Midbrain (tissue), 1 donor: ENCODE results near the gene CLIP3.
"Not testable (repeated sequence)": the region's sequence is repeated elsewhere in the genome, so short reads cannot be mapped to it uniquely, and the experiment has no call there.

Source experiments
- DNase-seq: peaks from one replicate; lab custom pipeline; 2025; lab: John Stamatoyannopoulos, UW

CLIP3 gene

GRCh38 chr19:36006955-36007354 lies 25.7 kb downstream of the CLIP3 start:
- DNase-seq = no peak

GRCh38 chr19:36003284-36003683 lies 29.4 kb downstream of the CLIP3 start:
- no peak for DNase-seq

- no peak for DNase-seq
Observed at GRCh38 chr19:36001605-36002004, 31.1 kb downstream of the CLIP3 start.

- DNase-seq = no peak
Observed at GRCh38 chr19:35996777-35997176, 35.9 kb downstream of the CLIP3 start.

- peak; percentile 96 for DNase-seq
Observed at GRCh38 chr19:35995048-35995993, 37.4 kb downstream of the CLIP3 start, which contains the start of gene SDHAF1. Gene SDHAF1 (plus strand): TSS chr19:35995188. CDS start chr19:35995275, 87 bp downstream.

DNA sequence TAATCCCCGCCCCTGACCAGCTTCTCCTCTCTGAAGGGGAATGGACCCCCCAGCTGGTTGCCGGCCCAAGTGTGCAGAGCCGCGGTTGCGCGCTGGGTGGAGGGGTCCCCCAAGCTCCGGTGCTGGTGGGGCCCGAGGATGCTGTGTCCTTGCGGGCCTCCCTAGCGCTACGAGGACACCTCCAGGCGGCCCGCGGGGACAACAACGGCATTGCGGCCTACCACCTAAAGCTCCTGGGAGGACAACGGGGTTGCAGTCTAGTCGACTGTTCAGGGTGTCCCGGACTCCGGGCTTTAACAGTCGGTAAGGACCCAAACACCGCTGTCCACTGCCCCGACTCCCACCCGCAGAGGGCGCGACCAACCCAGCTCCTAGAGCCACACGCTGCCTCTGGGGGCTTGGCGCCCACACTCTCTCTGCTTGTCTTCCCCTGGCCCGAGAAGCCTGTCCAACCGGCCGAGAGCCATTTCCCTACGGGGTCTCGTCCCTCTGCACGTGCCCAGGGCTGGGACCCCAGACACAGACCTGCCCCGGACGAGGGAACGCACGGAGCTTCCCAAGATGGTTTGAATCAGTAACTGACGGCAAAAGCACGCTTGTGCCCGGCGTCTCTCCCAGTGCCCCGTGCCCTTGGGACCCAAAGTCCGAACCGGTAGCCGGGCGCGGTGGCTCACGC lies 38.6 kb downstream of the CLIP3 start:
- DNase-seq = no peak

- DNase-seq = no peak
Observed at GRCh38 chr19:35992907-35993765, 39.5 kb downstream of the CLIP3 start.

- no peak for DNase-seq
Observed at GRCh38 chr19:35991731-35992450, 40.8 kb downstream of the CLIP3 start.

GRCh38 chr19:35990771-35991730 lies 41.6 kb downstream of the CLIP3 start:
- DNase-seq = no peak

- no peak for DNase-seq
Observed at GRCh38 chr19:35990156-35990555, 42.5 kb downstream of the CLIP3 start.

- DNase-seq = no peak
Observed at GRCh38 chr19:35988824-35989223, 43.8 kb downstream of the CLIP3 start.

GRCh38 chr19:35987571-35987896 lies 45.1 kb downstream of the CLIP3 start:
- DNase-seq = no peak

GRCh38 chr19:35986664-35987570 lies 45.8 kb downstream of the CLIP3 start:
- no peak for DNase-seq

- no peak for DNase-seq
Observed at GRCh38 chr19:35986111-35986510, 46.6 kb downstream of the CLIP3 start.

DNA sequence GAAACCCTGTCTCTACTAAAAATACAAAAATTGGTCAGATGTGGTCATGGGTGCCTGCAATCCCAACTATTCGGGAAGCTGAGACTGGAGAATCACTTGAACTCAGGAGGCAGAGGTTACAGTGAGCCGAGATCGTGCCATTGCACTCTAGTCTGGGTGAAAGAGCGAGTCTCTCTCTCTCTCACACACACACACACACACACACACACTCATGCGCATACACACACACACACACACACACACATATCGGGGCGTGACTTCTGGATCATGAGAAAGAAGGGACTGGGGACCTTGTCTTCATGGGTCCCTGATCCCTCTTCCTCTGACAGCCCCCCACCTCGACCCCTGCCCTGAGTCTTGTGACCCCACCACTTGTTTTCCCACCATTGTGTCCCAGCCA lies 49.5 kb downstream of the CLIP3 start:
- no peak for DNase-seq

GRCh38 chr19:35980997-35981396 lies 51.7 kb downstream of the CLIP3 start:
- not testable (repeated sequence) for DNase-seq

DNA sequence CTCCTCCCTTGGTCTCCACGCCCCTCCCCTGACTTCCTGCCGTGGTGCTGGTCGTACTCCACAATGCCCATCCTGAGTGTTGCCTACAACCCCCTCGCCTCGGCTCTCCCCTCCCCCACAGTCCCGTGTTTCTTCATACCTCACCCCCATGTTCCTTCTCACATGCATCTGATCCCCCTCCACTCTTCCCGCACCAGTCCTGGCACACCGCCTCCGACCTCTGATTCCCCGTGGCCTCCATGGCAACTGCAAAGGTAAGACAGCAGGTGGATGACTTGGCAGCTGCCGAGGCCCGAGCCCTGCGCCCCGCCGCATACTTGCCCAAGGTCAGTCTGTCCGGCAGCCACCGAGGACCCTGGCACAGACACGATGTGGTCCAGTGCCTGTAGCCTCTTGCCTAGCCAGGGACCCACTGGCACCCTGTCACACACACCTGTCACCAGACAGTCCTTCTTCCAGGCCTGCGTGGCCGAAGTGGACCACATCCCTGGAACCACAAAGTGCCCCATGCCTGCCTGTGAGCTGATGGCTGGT lies 53.8 kb downstream of the CLIP3 start:
- DNase-seq = no peak

DNA sequence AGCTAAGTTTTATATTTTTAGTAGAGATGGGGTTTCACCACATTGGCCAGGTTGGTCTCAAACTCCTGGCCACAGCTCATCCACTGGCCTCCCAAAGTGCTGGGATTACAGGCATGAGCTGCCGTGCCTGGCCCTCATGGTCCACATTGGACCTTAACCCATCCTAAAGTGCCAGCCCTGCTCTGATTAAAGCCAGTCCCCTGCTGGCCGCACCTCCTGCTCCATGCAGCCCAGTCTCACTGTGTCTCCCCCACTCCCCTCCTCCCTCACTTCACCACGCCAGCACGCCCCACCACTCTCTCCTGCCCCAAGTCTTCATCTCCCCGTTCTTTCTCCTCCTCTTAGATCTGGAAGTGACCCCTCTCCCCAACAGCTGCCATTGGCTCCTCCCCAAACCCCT lies 54.4 kb downstream of the CLIP3 start:
- no peak for DNase-seq
